ENCODE results near the gene ERLEC1.

Gene ERLEC1

Small RNAs within 50 kb of the gene (small RNA-seq; reads per million reads assigned to genes)
- gene MIR3682, result 0 reads per million in 2 experiments
